Activated CD4-positive, alpha-beta T cell treated with anti-CD3 and anti-CD28 coated beads, Interleukin-2, Interleukin-4, amounts not matched to agents 100 ng/mL and 50 ng/mL, durations not matched to agents 16 hours and 8 hours (primary cell): ENCODE results near the gene WWOX.

Experiments
- DNase-seq: peaks from one replicate; pipeline ENCODE4 v3.0.0-alpha.2; 2020; ENCODE audit warnings: low spot score

WWOX gene

GRCh38 chr16:78770353-78771091 lies 671.1 kb downstream of the WWOX start:
- DNase-seq, result peak; percentile 83

DNA sequence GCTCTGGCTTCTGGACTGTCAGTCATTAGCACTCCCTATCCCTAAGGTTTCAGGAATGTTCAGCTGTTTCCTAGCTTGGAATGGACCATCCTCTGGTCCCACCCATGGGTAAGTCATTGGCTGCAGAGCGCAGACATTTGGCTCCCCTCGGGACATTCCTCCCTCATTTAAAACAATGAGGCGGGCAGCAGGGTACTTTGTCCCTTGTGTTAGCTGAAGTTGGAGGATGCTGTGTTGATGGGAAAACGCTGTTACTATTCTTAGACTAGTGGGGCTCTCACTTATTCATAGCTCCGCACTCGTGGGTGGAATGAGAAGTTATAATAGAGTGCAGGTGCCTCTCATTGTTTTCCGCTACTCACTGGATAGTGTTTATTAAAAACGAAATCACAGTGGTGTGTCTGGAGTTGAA lies 673.8 kb downstream of the WWOX start:
- DNase-seq, result peak; percentile 57

DNA sequence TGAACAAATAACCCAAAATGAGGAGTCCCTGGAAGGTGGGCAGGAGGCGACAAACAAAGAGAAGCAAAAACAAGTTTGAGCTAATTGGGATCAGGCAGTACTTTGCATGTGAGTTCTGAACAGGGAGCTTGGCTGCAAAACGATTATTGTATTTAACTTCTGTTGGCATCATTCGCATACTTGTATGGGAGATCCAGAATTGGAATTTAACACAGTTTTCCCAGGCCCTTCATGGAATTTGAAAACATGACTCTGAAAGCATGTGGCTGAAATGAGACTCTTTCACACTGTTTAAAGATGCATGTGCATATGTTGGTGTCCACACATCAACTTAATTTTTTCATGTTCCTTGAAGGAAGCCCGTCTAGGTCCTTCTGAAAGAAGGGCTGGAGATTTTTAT lies 674.3 kb downstream of the WWOX start:
- DNase-seq, result no peak

DNA sequence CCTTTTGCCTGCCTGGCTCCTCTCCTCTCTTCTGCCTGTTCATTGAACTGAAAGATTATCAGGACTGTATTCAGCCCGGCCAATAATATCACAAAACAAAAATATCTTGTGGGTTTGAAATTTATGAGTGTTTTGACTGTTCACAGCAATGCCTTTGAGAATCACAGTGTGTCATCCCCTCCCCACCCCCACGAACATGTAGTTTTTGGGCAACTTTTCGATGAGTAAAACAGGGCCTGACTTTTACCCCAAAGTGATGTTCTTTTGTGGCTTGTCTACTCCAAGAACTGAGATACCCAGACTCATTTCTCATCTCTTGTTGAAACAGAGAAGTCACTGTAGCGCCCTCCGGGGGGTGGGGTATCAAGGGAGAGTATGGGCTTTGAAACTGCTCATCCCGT lies 675.7 kb downstream of the WWOX start:
- peak; percentile 94 for DNase-seq

DNA sequence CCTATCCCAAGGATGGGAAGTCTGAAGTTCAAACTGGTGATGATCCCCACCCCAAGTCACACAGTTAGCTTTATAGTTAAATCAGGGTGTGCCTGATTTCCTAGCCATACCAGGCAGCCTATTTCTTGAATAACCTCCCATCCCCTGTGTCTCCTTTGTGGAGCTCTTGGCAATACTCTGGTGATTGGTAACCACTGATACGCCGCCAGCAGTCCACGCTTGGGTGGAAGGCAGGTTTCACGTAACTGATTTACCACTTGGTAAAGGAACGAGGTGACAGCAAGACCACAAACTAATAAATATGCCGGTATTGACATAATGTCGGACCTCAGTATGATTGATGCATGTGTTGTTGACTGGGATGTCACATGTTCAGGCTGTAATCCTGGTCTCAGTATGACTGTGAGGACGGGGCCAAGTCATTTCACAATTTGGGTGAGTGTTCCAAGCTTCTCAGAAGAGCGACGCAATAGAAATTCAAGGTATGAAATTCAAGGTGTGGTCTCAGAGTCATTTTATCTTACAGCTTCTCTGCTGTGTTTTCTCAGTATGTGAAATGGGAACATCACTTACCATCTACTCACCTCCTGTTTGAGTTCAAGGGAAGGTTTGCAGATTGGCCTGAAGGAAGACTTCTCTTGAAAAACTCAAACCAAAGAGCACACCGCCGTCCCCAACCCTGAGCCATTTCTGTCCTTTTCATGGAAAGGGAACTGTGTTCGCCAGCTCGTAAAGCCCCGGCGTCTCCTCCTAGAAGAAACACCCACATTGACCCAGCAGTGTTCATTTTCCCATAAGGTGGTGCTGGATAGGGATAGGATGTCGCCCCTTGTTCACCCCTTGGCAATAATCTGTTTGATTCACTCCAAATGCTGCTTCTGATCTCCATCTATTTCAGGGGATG lies 678.9 kb downstream of the WWOX start:
- DNase-seq, result peak; percentile 95

GRCh38 chr16:78780808-78781207 lies 681.4 kb downstream of the WWOX start:
- no peak for DNase-seq

DNA sequence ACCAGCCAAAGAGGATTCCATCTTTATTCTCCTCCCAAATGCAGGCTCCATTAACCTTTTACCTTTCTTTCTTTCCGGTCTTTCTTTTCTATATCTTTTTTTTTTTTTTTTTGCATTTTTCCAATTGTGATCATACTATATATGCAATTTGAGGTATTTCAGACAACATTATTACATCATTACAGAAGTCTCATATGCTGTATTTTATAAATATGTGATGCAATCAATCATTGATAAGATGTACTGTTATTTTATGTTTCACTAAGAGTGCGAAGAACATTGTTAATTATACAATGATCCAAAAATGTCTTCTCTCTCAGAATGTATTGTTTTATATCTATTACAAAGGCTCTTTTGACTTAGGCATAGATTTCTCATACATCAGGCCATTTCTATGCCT lies 683.1 kb downstream of the WWOX start:
- no peak for DNase-seq

GRCh38 chr16:78783570-78784079 lies 684.2 kb downstream of the WWOX start:
- no peak for DNase-seq

DNA sequence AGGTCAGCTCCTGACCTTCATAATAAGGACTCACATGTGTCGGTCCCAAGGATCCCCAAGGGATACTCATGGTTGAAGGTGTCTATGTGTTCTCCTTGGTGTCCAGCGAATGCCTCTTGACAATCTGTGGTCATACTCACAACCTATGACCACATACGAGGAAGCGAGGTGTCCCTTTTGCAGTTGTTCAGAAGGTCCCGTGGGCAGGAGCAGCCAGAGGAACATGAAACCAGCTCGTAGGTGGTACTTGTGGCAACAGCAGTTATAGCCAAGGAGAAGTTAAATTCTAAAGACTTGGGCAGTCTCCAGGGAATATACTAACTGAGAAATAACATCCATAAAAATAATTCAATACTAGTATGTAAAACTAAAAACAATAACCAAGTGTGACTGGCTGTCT lies 685.3 kb downstream of the WWOX start:
- DNase-seq, result no peak

- no peak for DNase-seq
Observed at GRCh38 chr16:78785218-78785617, 685.8 kb downstream of the WWOX start.

- no peak for DNase-seq
Observed at GRCh38 chr16:78786635-78787034, 687.2 kb downstream of the WWOX start.

GRCh38 chr16:78788276-78788675 lies 688.8 kb downstream of the WWOX start:
- no peak for DNase-seq

DNA sequence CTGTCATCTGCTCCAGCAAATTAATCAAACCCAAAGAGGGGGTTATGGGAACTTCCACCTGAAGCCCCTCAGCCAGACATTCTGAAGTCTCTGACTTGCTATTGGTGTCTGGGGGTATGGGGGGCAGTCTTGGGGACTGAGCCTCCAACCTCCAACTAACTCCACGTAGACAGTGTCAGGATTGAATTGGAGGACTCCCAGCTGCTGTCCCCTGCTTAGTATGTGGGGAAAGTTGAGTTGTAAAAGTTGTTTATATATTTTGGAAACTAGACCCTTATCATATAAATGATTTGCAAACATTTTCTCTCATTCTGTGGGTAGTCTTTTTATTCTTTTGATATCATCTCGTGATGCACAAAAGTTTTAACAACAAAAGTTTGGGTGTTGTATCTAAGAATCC lies 689.2 kb downstream of the WWOX start:
- no peak for DNase-seq

- no peak for DNase-seq
Observed at GRCh38 chr16:78789561-78789960, 690.1 kb downstream of the WWOX start.

DNA sequence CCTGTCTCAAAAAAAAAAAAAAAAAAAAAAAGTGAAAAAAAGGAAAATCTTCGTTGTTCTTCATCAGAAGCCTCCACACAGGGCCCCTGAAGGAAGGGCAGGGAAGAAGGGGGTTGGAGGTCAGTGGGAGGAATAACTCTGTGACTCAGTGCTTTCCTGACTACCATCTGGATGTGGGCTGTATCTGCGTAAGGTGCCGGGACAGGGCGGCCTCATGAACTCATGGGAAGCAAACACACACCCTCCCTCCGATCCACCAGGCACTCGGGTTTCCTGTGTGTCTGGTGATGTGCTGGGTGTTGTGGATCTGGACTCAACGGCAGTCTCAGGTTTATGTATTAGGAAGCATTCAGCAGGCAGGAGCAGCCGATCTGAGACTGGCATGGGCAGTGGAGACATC lies 691.6 kb downstream of the WWOX start:
- no peak for DNase-seq

DNA sequence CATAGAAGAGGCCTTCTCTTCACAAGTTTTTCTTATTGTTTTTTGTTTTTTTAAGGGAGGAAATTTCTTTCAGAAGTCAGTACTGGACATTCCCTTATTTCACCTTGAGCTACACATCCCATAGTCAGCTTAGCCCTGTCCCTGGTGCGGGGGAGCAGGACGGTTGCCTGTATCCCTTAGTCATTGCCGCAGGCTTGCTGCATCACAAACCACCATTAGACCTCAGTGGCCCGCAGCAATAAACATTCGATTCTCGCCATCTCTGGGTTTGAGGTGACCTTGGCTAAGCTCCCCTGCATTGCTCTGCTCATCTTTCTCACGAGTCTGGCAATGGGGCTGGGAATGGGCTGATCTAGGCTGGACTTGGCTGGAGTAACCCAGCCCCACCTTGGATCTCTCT lies 692.5 kb downstream of the WWOX start:
- DNase-seq, result no peak

- no peak for DNase-seq
Observed at GRCh38 chr16:78792952-78793351, 693.5 kb downstream of the WWOX start.

DNA sequence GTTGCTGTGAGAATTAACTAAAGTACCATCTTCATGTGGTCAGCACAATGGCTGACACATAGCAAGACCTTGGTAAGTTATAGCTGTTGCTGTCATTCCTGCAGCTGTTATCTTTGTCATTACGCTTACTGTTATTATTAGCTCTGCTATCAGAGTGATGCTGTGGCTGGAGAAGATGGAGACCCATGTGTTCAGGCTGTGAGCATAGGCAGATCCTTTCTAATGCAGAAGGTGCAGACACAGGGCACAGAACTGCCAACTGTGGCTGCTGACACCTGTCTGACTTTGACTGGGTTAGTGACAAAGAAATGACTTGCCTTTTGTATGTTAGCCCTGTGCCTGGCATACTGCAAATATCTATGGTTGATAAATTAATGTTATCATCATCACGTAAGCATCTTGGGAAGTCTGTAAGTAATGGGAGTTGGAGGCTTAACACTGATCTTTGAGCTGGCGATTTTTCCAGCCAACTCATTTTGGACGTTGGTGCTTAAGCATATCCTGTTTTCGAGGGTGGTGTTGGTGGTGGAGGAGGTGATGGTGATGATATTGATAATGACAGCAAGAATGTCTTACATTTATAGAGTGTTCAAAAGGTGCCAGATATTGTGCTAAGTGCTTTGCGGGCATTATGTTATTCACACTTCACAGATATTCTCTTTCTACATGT lies 695.3 kb downstream of the WWOX start:
- peak; percentile 68 for DNase-seq

DNA sequence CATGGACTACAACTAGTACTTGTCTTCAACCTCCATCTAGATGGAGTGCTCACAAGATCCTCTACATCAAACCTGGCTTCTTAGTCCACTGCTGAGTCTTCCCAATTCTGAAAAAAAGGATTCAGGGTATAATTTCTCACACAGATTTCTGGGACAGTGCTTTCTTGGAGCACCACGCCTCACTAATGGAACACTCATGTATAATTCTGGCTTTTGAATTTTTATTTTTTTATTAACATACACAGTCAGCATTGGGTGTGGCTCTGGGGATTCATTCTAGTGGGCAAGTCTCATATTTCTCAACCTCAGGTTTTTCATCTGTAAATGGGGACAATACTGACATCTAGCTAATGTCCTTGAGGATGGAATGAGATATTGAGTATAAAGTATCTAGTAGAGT lies 696.0 kb downstream of the WWOX start:
- no peak for DNase-seq

DNA sequence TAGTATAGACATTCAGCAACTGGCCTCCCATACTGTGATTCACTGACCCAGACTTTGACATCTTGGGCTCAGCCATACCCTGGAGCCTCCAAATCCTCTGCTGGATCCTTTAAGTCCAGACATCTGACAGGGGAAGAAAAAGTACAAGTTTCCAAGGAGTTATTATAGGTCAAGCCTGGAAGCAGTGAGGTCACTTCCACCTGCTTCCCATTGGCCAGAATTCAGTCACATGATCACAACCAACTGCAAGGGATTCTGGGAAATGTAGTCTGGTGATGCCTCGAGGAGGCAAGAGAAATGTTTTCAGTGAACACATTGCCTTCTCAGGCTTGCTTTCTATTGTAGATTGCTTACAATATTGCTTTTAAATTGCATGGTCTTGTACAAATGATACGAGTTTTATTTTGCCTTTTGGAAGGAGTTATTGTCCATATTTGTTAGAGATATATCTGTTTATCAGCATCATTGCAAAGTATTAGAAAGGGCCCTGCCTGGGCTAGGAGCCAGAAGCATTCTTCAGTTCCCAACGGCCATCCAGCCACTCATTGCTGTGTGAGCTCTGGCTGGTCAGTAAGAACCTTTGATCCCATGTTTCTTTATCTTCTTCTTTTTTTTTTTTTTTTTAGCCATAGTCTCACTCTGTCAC lies 696.9 kb downstream of the WWOX start:
- DNase-seq, result peak; percentile 81

- no peak for DNase-seq
Observed at GRCh38 chr16:78799429-78799828, 700.0 kb downstream of the WWOX start.

DNA sequence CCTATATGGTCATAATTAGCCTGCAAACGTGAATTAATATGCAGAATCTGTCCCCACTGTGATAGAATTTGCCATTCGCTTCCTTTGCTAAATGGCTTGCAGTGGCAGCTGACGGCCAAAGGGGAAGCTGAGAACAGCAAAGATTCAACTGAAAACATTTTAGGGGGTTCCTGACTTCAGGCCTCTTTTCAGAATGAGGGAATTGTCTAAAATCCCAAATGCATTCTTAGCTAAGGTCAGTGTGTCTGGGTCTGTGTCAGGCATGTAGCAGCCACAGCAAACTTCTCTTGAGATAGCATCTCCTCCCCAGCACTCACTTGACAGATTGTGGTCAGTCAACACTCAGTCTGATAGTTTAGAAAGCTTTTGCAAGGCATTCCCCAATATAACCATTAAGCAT lies 701.1 kb downstream of the WWOX start:
- DNase-seq, result peak; percentile 44
